Measurements from ENCODE around the gene ACTBL2.

DNA sequence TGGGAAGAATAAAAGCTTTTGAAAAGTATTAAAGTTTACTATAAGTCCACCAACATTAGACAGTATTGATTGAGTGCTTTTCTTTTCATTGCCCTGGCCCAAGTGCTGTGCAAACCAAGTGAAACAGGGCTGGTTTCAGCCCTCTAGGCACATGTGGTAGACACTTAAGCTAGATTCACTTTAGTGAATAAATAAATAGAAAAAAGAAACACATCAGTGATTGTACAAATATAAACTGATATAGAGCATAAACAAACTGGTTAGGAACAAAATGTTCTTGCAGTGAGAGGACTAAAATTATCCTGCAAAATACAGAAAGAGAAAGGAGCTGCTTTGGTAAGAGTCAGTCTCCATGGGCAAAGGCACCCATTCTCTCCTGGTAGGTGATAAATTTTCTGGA is 29.7 kb downstream of the ACTBL2 start:
- TF ChIP-seq, protein P1, sequence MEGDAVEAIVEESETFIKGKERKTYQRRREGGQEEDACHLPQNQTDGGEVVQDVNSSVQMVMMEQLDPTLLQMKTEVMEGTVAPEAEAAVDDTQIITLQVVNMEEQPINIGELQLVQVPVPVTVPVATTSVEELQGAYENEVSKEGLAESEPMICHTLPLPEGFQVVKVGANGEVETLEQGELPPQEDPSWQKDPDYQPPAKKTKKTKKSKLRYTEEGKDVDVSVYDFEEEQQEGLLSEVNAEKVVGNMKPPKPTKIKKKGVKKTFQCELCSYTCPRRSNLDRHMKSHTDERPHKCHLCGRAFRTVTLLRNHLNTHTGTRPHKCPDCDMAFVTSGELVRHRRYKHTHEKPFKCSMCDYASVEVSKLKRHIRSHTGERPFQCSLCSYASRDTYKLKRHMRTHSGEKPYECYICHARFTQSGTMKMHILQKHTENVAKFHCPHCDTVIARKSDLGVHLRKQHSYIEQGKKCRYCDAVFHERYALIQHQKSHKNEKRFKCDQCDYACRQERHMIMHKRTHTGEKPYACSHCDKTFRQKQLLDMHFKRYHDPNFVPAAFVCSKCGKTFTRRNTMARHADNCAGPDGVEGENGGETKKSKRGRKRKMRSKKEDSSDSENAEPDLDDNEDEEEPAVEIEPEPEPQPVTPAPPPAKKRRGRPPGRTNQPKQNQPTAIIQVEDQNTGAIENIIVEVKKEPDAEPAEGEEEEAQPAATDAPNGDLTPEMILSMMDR (IDR thresholded peaks at IDR 0.05 in 8 of 11, conservative IDR thresholded peaks at IDR 0.05 in 3 of 11), result no peak
- TF ChIP-seq POLR2A (IDR thresholded peaks at IDR 0.05) (no peak), POLR2AphosphoS5 (IDR thresholded peaks at IDR 0.05) (no peak)
